ENCODE data around the gene HHAT.

- TF ChIP-seq CTCF (conservative IDR thresholded peaks at IDR 0.05) (no peak), ZFX (IDR thresholded peaks at IDR 0.05) (no peak)
Observed at GRCh38 chr1:210361665-210362064, 33.0 kb downstream of the HHAT start.
